ENCODE results near the gene GPR132.
A peak's percentile ranks its signal among the peaks of the same experiment; 100 is the strongest.
"Not testable (repeated sequence)": the region's sequence is repeated elsewhere in the genome, so short reads cannot be mapped to it uniquely, and the experiment has no call there.

GPR132 gene

DNA sequence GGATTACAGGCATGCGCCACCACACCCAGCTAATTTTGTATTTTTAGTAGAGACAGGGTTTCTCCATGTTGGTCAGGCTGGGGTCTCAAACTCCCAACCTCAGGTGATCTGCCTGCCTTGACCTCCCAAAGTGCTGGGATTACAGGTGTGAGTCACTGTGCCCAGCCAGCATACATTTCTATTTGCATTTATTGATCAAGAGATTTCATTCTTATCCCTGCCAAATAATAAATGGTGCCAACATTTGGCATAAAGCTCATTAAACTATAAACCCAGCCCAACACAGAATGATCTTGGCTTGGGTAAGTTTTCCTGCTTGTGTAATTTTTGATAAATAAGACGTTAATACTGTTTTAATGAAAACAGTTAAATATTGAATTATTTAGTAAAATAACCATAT is 29.6 kb downstream of the GPR132 start:
- not testable (repeated sequence) for DNase-seq

GRCh38 chr14:105034315-105035039 is 30.8 kb downstream of the GPR132 start:
- DNase-seq: no peak

GRCh38 chr14:105033412-105033900 is 31.8 kb downstream of the GPR132 start:
- DNase-seq: not testable (repeated sequence)

- not testable (repeated sequence) for DNase-seq
Observed at GRCh38 chr14:105032451-105032901, 32.8 kb downstream of the GPR132 start.

GRCh38 chr14:105030836-105031396 is 34.3 kb downstream of the GPR132 start:
- DNase-seq: no peak

DNA sequence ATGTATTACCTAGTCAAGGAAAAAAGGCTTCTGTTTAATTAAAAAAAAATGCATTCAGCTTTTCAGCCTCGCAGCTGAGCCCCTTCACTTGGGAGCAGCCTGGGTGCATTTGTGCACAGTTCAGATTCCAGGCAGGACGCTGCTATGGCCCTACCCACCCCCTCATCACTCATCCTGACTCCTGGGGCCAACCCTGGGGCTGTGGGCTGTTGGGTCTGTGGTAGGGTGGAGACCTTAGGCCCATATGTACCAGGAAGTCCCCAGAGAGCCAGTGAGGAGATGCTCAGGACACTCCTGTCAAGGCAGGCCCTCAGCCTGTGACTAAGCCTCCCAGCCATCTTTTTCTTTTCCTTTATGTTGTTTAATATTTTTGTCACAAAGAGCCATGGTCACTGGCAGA is 35.0 kb downstream of the GPR132 start:
- DNase-seq: no peak

- no peak for DNase-seq
Observed at GRCh38 chr14:105029402-105029801, 35.8 kb downstream of the GPR132 start.

GRCh38 chr14:105028251-105028927 is 36.8 kb downstream of the GPR132 start:
- no peak for DNase-seq

GRCh38 chr14:105027718-105028117 is 37.5 kb downstream of the GPR132 start:
- DNase-seq: not testable (repeated sequence)

DNA sequence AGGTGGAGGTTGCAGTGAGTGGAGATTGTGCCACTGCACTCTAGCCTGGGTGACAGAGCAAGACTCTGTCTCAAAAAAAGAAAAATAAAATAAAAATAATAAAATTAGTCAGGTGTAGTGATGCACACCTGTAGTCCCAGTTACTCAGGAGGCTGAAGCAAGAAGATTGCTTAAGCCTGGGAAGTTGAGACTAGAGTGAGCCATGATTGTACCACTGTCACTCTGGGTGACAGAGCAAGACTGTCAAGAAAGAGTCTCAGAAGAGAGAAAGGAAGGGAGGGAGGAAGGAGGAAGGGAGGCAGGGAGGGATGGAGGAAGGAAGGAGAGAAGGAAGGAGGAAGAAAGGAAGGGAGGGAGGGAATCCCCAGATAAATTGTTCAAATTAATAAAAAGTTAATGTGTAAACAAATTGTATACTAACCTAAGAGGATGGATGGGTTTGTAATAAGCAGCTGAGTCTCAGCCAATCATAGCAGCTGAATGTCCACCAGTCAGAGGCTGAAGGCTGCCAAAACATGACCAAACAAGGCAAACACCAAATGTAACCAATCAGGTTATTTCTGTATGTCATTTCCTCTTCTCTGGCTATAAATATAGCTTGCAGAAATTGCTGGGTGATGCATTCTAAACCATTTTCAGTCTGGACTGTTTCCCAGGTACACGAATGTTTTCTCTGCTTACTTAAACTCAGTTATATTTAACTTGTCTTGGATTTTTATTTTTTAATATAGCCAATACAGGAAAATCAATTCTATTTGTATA is 38.2 kb downstream of the GPR132 start:
- no peak for DNase-seq

DNA sequence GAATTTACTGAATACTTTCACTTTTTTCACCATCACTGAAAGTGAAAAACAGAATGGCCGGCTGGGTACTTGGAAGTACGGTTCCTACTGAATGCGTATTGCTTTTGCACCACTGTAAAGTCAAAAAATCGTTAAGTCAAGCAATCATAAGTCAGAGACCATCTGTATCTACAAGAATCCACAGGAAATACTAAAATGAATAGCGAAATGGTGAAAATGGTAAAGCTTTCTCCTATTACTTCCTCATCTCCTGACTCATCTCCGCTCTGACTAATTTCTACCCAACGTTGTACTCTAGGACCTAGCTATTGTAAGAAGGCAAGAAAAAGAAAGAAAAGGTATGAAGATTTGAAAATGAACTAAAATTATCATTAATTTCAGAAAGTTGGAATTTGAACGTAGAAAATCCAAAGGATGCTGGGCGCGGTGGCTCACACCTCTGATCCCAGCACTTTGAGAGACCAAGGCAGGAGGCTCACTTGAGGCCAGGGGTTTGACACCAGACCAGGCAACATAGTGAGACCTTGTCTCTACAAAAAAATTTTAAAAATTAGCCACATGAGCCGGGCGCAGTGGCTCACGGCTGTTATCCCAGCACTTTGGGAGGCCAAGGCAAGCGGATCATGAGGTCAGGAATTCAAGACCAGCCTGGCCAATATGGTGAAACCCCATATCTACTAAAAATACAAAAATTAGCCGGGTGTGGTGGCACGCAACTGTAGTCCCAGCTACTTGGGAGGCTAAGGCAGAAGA is 39.0 kb downstream of the GPR132 start:
- no peak for DNase-seq

DNA sequence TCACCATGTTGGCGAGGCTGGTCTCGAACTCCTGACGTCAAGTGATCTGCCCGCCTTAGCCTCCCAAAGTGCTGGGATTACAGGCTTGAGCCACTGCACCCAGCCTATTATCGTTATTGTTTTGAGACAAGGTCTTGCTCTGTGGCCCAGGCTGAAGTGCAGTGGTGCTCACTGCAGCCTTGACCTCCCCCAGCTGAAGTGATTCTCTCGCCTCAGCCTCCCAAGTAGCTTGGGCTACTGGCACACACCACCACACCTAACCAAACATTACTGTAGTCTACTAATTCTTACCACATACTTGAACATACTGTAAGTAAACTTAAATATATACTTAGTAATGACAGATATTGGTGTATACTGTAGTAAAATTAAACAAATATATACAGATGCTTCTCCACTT is 39.8 kb downstream of the GPR132 start:
- no peak for DNase-seq

DNA sequence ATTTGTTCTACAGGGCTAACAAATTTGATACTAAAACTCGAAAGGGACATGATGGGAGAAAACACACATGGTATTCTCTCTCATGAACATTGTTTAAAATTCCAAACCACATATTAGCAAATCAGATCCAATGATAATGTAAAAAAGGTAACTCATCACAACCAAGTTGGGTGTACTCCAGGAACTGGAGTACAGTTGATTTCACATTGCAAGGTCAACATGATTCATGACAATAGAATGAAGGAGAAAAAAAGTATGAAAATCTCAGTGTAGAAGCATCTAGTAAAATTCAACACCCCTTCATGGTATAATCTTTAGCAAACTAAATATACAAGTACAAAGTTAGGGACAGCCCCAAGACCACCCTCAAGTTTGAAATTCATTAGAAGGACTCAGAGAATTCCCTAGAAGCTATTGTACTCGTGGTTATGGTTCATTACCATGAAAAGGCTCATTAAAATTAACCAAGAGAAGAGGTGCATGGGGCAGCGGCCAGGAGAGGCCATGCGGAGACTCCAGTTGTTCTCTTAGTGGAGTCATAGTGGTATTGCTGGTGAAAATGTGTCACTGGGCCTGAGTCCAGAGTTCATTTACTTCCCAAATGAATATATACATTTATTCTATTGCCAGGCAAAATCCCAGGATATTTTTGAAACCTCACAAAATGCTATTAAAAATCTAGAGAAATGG is 41.3 kb downstream of the GPR132 start:
- no peak for DNase-seq

GRCh38 chr14:105023144-105023543 is 42.1 kb downstream of the GPR132 start:
- DNase-seq: no peak

DNA sequence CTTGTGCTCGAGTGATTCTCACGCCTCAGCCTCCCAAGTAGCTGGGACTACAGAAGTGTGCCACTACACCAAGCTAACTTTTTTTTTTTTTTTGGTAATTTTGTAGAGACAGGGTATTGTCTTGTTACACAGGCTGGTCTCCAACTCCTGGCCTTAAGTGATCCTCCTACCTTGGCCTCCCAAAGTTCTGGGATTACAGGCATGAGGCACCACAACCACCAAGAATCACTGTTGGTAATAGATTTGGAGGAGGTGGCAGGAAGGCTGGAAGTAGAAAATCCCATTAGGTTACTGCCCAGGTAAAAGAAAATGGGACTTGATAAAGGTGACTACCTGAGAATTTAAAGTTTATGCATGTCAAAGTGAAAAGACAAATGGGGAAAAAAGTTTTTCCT is 43.0 kb downstream of the GPR132 start:
- no peak for DNase-seq

- peak; percentile 32 for DNase-seq
Observed at GRCh38 chr14:105021656-105022275, 43.5 kb downstream of the GPR132 start.

DNA sequence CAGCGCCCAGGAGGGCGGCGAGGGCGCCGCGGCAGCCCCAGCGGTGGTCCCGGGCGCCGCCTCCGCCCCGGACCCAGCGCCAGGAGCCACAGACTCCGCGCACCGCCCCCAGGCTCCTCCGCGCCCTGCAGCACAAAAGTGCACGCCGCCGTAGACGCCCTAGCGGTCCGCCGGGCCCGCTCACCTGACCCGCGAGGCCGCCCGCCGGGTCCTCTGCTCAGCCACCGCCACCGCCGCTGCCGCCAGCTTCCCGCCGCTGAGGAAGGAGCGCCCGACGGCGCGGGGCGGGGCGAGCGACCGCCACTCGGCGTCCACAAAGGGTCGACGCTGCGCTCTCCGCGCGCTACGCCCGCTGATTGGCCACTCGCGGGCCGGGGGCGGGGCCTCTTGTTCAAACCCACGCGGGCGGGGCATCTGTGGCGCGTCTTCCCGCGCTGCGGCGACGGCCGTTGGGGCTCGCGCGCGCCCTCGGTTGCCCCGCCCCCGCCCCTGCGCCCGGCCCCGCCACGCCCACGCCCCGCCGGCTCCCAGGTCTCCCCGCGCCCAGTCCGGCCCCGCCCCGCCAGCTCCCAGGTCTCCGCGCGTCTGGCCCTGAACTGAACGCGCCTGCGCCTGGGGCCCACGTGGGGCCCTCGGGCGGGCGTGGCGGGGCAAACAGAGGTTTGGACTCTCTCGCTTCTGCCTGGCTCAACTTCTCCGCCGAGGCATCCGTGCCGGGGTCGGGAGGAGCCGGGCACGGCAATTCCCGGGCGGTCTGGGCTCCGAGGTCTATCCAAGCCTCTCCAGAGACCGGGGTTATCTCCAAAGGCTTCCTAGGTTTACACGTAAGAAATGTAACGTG is 44.2 kb downstream of the GPR132 start, which contains the start of gene CDCA4:
Gene CDCA4, minus strand, starts transcription at position 269 of the 841 bp plus-strand sequence. CDS start 9,154 bp downstream, outside the sequence.
- DNase-seq: peak; percentile 83

- no peak for DNase-seq
Observed at GRCh38 chr14:105019861-105020814, 45.1 kb downstream of the GPR132 start.

DNA sequence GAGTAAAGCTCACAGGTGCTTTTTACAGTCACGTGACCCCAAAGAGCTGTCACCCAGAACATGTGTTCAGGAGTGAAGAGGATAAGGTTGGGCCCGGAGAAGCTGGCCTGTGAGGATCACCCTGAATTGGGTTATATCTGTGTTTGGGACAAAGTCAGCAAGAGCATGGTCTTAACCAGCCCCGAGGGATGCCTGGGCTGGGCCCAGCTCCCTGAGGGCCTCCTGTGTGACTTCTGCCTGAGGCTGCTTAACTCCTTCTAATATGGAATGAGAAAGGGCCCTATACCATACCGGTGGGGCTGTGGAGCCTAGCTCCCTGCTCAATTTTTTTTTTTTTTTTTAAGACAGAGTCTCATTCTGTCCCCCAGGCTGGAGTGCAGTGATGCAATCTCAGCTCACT is 46.8 kb downstream of the GPR132 start:
- no peak for DNase-seq

All from NCI-H1417 treated with DMSO at 0.1 percent for 48 hours (cell line).